Mesendoderm (in vitro differentiated cells): ENCODE data around the gene C9orf43. TPM values are rescaled to one million over a fixed set of nuclear protein-coding genes. Genes with fewer than 3 reads are reported as not detected.
"Not testable (repeated sequence)": the region's sequence is repeated elsewhere in the genome, so short reads cannot be mapped to it uniquely, and the experiment has no call there.

Experiments
- DNase-seq: peaks from one replicate; pipeline ENCODE4 v3.0.0; 2013
- H2AK5ac ChIP-seq: 2 replicates; pipeline ENCODE4 v1.6.1; 2013; ENCODE audit warnings: low read length, inconsistent platforms
- H2BK120ac ChIP-seq: 2 replicates; pipeline ENCODE4 v1.6.1; 2013; ENCODE audit warnings: low read depth, mild to moderate bottlenecking, low read length, moderate library complexity, mixed read lengths
- H2BK15ac ChIP-seq: replicated peaks from 2 replicates; pipeline ENCODE4 v1.6.1; 2013; ENCODE audit warnings: low read depth, mild to moderate bottlenecking, moderate library complexity
- H2BK5ac ChIP-seq: 2 replicates; pipeline ENCODE4 v1.6.1; 2013; ENCODE audit warnings: low read length, inconsistent platforms
- H3K18ac ChIP-seq: 2 replicates; pipeline ENCODE4 v1.6.1; 2013; ENCODE audit warnings: mild to moderate bottlenecking, low read length, mixed read lengths
- H3K23ac ChIP-seq: one replicate; pipeline ENCODE4 v1.6.1; 2013; ENCODE audit warnings: low read length
- H3K27ac ChIP-seq: 2 replicates; pipeline ENCODE4 v1.5.1; 2013; ENCODE audit warnings: low read depth, mild to moderate bottlenecking, inconsistent platforms, low read length, moderate library complexity
- H3K27me3 ChIP-seq: 2 replicates; pipeline ENCODE4 v1.6.1; 2013; ENCODE audit warnings: low read length, control low read depth, mild to moderate bottlenecking, inconsistent platforms; ENCODE audit not compliant: insufficient read depth, poor library complexity
- H3K36me3 ChIP-seq: 2 replicates; pipeline ENCODE4 v1.6.1; 2013; ENCODE audit warnings: low read length, inconsistent platforms; ENCODE audit not compliant: control insufficient read depth, insufficient read depth
- H3K4ac ChIP-seq: one replicate; pipeline ENCODE4 v1.6.1; 2013; ENCODE audit warnings: low read depth, mild to moderate bottlenecking, low read length, moderate library complexity
- H3K4me1 ChIP-seq: 2 replicates; pipeline ENCODE4 v1.6.1; 2013; ENCODE audit warnings: low read depth, low read length, inconsistent platforms; ENCODE audit not compliant: control insufficient read depth
- H3K4me2 ChIP-seq: 2 replicates; pipeline ENCODE4 v1.6.1; 2013; ENCODE audit warnings: low read length
- H3K4me3 ChIP-seq: 2 replicates; pipeline ENCODE4 v1.5.1; 2013; ENCODE audit warnings: mild to moderate bottlenecking, low read length
- H3K56ac ChIP-seq: one replicate; pipeline ENCODE4 v1.6.1; 2013; ENCODE audit warnings: low read length
- H3K79me1 ChIP-seq: 2 replicates; pipeline ENCODE4 v1.6.1; 2013; ENCODE audit warnings: low read length, inconsistent platforms
- H3K79me2 ChIP-seq: 2 replicates; pipeline ENCODE4 v1.6.1; 2013; ENCODE audit warnings: mild to moderate bottlenecking, low read length; ENCODE audit not compliant: control insufficient read depth, insufficient read depth
- H3K9ac ChIP-seq: 2 replicates; pipeline ENCODE4 v1.6.1; 2013; ENCODE audit warnings: low read length, inconsistent platforms
- H4K5ac ChIP-seq: one replicate; pipeline ENCODE4 v1.6.1; 2013; ENCODE audit warnings: low read length
- H4K8ac ChIP-seq: one replicate; pipeline ENCODE4 v1.6.1; 2013; ENCODE audit warnings: low read depth, mild to moderate bottlenecking, control low read depth, low read length, moderate library complexity
- WGBS: extraction: QIAGEN DNeasy Blood & Tissue Kit; methylation state at CpG from one replicate; pipeline ENCODE4 v1.1.7; 2013; ENCODE audit warnings: low lambda C conversion rate, missing lambda C conversion rate; ENCODE audit not compliant: insufficient coverage; ENCODE audit errors: extremely low coverage; 5-methylcytosine and 5-hydroxymethylcytosine counted together
- polyA plus RNA-seq, 2 experiments: library from polyadenylated mRNA; stranded (reverse); fragments of 200-250 nt; gene quantifications; one replicate each; pipeline ENCODE4 v1.2.3, GENCODE V29; 2013

C9orf43 gene, protein sequence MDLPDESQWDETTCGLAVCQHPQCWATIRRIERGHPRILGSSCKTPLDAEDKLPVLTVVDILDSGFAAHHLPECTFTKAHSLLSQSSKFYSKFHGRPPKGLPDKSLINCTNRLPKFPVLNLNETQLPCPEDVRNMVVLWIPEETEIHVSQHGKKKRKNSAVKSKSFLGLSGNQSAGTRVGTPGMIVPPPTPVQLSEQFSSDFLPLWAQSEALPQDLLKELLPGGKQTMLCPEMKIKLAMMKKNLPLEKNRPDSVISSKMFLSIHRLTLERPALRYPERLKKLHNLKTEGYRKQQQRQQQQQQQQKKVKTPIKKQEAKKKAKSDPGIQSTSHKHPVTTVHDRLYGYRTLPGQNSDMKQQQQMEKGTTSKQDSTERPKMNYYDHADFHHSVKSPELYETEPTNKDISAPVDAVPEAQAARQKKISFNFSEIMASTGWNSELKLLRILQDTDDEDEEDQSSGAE
- 0.49 TPM for polyA plus RNA-seq (2013, experiment 1 of 2)
- polyA plus RNA-seq (2013, experiment 2 of 2): 0.74 TPM

DNA sequence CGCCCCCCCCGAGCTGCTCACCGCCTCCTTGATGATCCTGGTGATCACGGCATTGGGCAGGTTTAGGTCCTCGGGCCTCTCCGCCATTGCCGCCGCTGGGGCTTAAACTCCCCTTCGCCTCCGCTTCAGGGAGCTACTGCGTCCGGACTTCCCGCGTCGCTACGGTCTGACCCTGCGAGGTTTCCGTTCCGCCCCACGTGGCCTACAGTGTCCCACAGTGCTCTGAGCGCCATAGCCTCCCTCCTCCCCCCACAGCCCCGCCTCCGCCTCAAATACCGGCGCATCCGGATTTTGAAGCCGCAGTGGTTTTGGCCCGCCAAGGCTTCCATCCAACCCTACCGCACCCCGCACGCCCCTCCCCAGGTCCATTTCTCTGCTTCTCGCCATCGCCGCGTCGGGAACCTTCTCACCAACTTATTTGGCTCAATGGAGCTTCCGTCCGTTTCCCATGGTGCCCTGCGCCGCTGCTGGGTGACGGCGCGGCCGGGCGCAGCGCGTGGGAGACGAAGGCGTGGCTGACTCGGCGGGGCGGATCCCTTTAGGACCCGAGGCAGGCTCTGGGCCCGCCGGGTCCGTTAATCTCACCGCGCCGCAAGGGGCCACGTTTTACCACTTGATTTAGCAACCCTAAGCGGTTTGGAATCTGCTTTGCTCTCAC is at the start of gene C9orf43, which contains the start of gene POLE3:
Gene C9orf43 (plus strand): TSS at position 541 of the 658 bp plus-strand sequence. CDS start 2,747 bp downstream, outside the sequence.
Gene POLE3 (minus strand): TSS at position 469 of the 658 bp plus-strand sequence. CDS start 382 bp downstream, at position 87.
- H3K23ac ChIP-seq: peak within 1 kb of the TSS; percentile 91
- no peak within 1 kb of the TSS for H2BK15ac ChIP-seq
- H3K56ac ChIP-seq: peak within 1 kb of the TSS; percentile 99
- H4K5ac ChIP-seq: peak within 1 kb of the TSS; percentile 88
- H3K79me1 ChIP-seq: peaks cover 7% of the 10 kb centered on the region
- peak within 1 kb of the TSS; percentile 92 for H3K18ac ChIP-seq
- peak within 1 kb of the TSS; percentile 42 for H4K8ac ChIP-seq
- no peaks in the 10 kb centered on the region for H3K27me3 ChIP-seq
- peak within 1 kb of the TSS; percentile 91 for H3K27ac ChIP-seq
- peaks cover 17% of the 10 kb centered on the region for H3K79me2 ChIP-seq
- H2BK5ac ChIP-seq: peak within 1 kb of the TSS; percentile 96
- peak within 1 kb of the TSS; percentile 99 for H3K4me2 ChIP-seq
- peak; percentile 98 for DNase-seq
- H3K36me3 ChIP-seq: peaks cover 9% of the 10 kb centered on the region
- peak within 1 kb of the TSS; percentile 75 for H3K4me3 ChIP-seq
- H3K4me1 ChIP-seq: peaks cover 2% of the 10 kb centered on the region
- peak within 1 kb of the TSS; percentile 94 for H3K9ac ChIP-seq
- no CpG with 5 or more reads among the region's 61 CpGs for WGBS
- peak within 1 kb of the TSS; percentile 65 for H3K4ac ChIP-seq
- peak within 1 kb of the TSS; percentile 50 for H2AK5ac ChIP-seq
- no peak within 1 kb of the TSS for H2BK120ac ChIP-seq

GRCh38 chr9:113361304-113362018 is 49.1 kb upstream of the C9orf43 start:
- H3K36me3 ChIP-seq: no peaks in the 10 kb centered on the region
- no peak overlapping the region for H2AK5ac ChIP-seq
- no peak overlapping the region for H3K18ac ChIP-seq
- H3K4ac ChIP-seq: no peak overlapping the region
- no peak overlapping the region for H2BK15ac ChIP-seq
- H4K8ac ChIP-seq: no peak overlapping the region
- H3K9ac ChIP-seq: no peak overlapping the region
- H3K27me3 ChIP-seq: no peaks in the 10 kb centered on the region
- no peak overlapping the region for H2BK5ac ChIP-seq
- no peak overlapping the region for H3K4me3 ChIP-seq
- no peak overlapping the region for H2BK120ac ChIP-seq
- no peak for DNase-seq
- H3K27ac ChIP-seq: no peak overlapping the region
- H3K23ac ChIP-seq: no peak overlapping the region
- no peaks in the 10 kb centered on the region for H3K79me1 ChIP-seq
- no peak overlapping the region for H3K4me2 ChIP-seq
- no peak overlapping the region for H3K56ac ChIP-seq
- H3K4me1 ChIP-seq: no peaks in the 10 kb centered on the region
- H4K5ac ChIP-seq: no peak overlapping the region
- H3K79me2 ChIP-seq: no peaks in the 10 kb centered on the region
- no CpG with 5 or more reads among the region's 7 CpGs for WGBS

- Histone ChIP-seq H3K4me1 (no peaks in the 10 kb centered on the region), H3K18ac (no peak overlapping the region), H2BK5ac (no peak overlapping the region), H3K79me2 (no peaks in the 10 kb centered on the region), H3K4me3 (no peak overlapping the region), H3K4ac (no peak overlapping the region), H3K9ac (no peak overlapping the region), H3K23ac (no peak overlapping the region), H3K36me3 (no peaks in the 10 kb centered on the region), H2AK5ac (no peak overlapping the region), H2BK15ac (no peak overlapping the region), H2BK120ac (no peak overlapping the region), H3K79me1 (no peaks in the 10 kb centered on the region), H3K27me3 (no peaks in the 10 kb centered on the region), H3K4me2 (no peak overlapping the region), H3K27ac (no peak overlapping the region), H3K56ac (no peak overlapping the region), H4K8ac (no peak overlapping the region), H4K5ac (no peak overlapping the region)
- WGBS: no CpG with 5 or more reads among the region's 3 CpGs
- no peak for DNase-seq
Observed at GRCh38 chr9:113363336-113363735, 47.2 kb upstream of the C9orf43 start.

DNA sequence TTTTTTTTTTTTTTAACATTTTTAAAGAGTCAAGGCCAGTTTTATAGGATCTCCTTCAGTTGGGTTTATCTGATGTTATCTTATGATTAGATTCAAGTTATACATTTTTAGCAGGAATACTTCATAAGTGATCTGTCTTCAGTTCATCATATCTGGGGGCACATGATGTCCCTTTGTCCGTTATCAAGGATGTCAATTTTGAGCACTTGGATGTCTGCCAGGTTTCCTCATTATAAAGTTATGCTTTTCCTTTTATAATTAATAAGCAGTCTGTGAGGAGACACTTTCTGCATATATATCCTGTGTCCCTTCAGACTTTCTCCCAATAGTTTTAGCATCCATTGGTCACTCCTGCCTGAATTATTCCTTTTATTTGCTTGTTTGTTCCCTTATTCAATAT is 45.6 kb upstream of the C9orf43 start:
- Histone ChIP-seq H3K4me3 (no peak overlapping the region), H2BK15ac (no peak overlapping the region), H3K27ac (no peak overlapping the region), H3K27me3 (no peaks in the 10 kb centered on the region), H3K36me3 (no peaks in the 10 kb centered on the region), H3K18ac (no peak overlapping the region), H3K79me1 (no peaks in the 10 kb centered on the region), H3K4me1 (no peaks in the 10 kb centered on the region), H3K56ac (no peak overlapping the region), H3K4me2 (no peak overlapping the region), H2BK5ac (no peak overlapping the region), H3K79me2 (no peaks in the 10 kb centered on the region), H3K9ac (no peak overlapping the region), H4K5ac (no peak overlapping the region), H2AK5ac (no peak overlapping the region), H3K4ac (no peak overlapping the region), H2BK120ac (no peak overlapping the region), H3K23ac (no peak overlapping the region), H4K8ac (no peak overlapping the region)
- no peak for DNase-seq
- no CpG with 5 or more reads among the region's 1 CpG for WGBS

GRCh38 chr9:113365652-113366051 is 44.9 kb upstream of the C9orf43 start:
- H2BK15ac ChIP-seq, H3K79me1 ChIP-seq, H3K18ac ChIP-seq, H3K27ac ChIP-seq, H2AK5ac ChIP-seq, H3K79me2 ChIP-seq, H2BK120ac ChIP-seq, H3K23ac ChIP-seq, H3K36me3 ChIP-seq, H3K56ac ChIP-seq, H4K8ac ChIP-seq, H2BK5ac ChIP-seq, DNase-seq, H3K4me2 ChIP-seq, H4K5ac ChIP-seq, H3K4me3 ChIP-seq, H3K4ac ChIP-seq, H3K9ac ChIP-seq, H3K4me1 ChIP-seq, H3K27me3 ChIP-seq: not testable (repeated sequence)
- no CpG with 5 or more reads among the region's 3 CpGs for WGBS
